ENCODE data around the gene CERS6.
A peak's percentile ranks its signal among the peaks of the same experiment; 100 is the strongest.
"Not testable (repeated sequence)": the region's sequence is repeated elsewhere in the genome, so short reads cannot be mapped to it uniquely, and the experiment has no call there.

The CERS6 gene

GRCh38 chr2:168645696-168646338, 189.7 kb downstream of the CERS6 start:
- H3K4me3 ChIP-seq (ENCODE audit: low read length) = no peak overlapping the region
- DNase-seq (ENCODE audit: low read depth, low spot score) = no peak

GRCh38 chr2:168649105-168649504, 193.0 kb downstream of the CERS6 start:
- DNase-seq (ENCODE audit: low read depth, low spot score) = no peak
- H3K4me3 ChIP-seq (ENCODE audit: low read length) = no peak overlapping the region

DNA sequence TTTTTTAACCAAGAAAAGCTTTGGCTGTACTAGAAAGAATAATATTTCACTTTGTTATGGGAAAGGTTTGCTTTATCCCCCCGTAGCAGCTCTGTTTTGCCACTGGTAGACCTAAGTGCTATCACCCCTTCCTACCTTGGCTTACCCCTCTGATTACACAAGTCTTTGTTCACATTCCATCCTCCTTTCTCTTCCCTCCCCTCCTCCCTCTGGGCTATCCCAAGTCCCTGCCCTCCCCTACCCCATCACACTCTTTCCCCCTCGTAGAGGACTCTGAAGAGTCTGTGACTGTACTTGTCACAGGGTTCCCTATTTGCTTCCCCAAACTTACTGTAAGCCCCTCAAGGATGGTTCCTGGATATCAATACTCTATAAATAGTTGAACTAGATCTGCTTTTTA, 193.5 kb downstream of the CERS6 start:
- no peak for DNase-seq (ENCODE audit: low read depth, low spot score)

GRCh38 chr2:168650139-168650538, 194.1 kb downstream of the CERS6 start:
- no peak overlapping the region for H3K4me3 ChIP-seq (ENCODE audit: low read length)
- no peak for DNase-seq (ENCODE audit: low read depth, low spot score)

More for the DNA sequence above, 193.5 kb downstream of the CERS6 start:
- H3K4me3 ChIP-seq (ENCODE audit: low read length) = no peak overlapping the region

DNA sequence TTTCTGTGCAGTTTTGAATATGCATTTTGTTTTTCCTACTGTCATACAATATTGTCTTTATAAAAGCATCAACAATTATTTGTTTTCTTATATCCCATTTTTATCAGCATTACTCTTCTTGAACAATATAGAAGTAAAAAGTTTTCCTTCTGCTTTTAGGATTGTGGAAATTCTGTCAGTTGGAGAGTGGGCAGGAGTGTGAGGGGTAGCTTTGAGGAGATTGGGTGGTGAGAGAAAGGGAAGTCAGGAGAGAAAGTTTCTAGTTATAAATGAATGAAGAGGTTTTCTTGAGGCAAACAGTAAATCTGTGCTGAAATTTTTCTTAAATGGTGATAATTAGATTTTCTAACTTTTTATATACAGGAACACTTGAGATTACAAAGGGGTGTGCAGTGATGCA, 194.7 kb downstream of the CERS6 start:
- no peak overlapping the region for H3K4me3 ChIP-seq (ENCODE audit: low read length)

DNA sequence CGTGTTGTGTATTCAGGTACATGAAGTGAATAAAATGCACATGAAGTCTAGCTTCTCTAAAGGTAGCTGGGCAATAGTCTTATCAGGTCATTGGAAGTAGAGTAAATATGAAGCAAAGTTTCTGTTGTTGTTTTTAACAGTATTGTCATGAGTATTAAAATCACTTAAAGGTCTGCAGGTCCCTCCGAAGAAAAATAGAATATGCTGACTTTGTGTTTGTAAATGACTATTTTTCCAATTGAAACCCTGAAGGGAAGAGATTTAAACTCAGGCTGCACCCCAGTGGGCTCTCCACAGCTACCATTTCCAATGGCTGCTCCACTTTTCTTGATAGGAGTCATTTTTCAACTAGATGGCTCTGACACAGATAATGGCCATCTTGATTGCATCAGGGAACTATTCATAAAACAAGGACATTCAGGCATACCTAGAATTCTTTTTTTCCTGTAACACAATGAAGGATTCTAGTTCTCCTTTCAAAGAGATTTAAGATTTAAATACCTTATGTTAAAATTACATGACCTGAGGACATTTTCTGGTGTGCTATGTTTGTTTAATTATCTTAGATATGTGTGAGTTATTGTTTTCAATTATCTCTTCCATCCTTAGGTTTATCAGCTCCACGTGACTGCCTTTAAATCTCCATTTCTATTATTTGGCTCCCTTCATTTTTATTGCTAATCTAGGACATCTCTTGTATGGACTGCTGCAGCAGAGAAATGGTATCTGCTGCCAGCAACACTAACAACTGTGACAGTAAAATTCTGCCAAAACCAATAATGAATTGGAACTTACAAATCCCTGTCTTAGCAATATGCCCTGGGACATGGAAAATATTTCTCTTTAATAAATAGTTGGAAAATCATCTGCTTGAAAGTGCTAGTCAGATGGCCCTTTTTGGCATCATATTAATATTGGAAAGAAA, 197.2 kb downstream of the CERS6 start:
- no peak overlapping the region for H3K4me3 ChIP-seq (ENCODE audit: low read length)
- DNase-seq (ENCODE audit: low read depth, low spot score) = no peak

More for the DNA sequence above, 194.7 kb downstream of the CERS6 start:
- no peak for DNase-seq (ENCODE audit: low read depth, low spot score)

- no peak overlapping the region for H3K4me3 ChIP-seq (ENCODE audit: low read length)
- DNase-seq (ENCODE audit: low read depth, low spot score) = no peak
Observed at GRCh38 chr2:168654705-168655104, 198.6 kb downstream of the CERS6 start.

DNA sequence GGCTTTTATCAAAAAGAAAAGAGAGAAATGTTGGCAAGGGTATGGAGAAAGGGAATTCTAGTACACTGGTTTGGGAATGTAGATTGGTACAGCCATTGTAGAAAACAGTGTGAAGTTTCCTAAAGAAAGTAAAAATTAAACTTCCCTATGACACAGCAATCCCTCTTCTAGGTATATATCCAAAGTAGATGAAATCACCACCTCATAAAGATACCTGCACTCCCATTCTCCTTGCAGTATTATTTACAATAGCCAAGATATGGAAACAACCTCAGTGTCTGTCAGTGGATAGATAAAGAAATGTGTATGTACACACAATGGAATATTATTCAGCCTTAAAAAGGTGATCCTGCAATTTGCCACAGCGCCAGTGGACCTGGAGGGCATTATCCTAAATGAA, 199.1 kb downstream of the CERS6 start:
- DNase-seq (ENCODE audit: low read depth, low spot score) = no peak
- no peak overlapping the region for H3K4me3 ChIP-seq (ENCODE audit: low read length)

- DNase-seq (ENCODE audit: low read depth, low spot score); H3K4me3 ChIP-seq (ENCODE audit: low read length): not testable (repeated sequence)
Observed at GRCh38 chr2:168657378-168657777, 201.3 kb downstream of the CERS6 start.

DNA sequence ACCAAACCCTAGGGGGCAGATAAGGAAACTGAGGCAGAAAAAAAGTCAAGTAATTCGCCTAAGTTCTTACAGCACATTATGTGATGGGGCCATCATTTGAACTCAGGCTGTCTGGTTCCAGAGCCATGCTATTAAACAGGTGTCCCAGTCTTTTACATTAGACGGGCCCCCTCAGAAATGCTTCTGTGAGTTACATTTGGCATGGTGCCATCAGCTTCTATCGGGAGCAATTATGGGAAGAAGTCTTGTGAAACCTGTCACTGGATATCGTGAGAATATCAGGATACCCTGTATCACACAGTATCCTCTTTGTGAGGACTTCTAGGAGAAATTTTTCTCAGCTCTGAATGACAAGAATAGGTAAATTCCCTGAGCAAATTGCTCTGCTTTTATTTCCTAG, 202.6 kb downstream of the CERS6 start:
- DNase-seq (ENCODE audit: low read depth, low spot score) = no peak
- H3K4me3 ChIP-seq (ENCODE audit: low read length) = no peak overlapping the region

DNA sequence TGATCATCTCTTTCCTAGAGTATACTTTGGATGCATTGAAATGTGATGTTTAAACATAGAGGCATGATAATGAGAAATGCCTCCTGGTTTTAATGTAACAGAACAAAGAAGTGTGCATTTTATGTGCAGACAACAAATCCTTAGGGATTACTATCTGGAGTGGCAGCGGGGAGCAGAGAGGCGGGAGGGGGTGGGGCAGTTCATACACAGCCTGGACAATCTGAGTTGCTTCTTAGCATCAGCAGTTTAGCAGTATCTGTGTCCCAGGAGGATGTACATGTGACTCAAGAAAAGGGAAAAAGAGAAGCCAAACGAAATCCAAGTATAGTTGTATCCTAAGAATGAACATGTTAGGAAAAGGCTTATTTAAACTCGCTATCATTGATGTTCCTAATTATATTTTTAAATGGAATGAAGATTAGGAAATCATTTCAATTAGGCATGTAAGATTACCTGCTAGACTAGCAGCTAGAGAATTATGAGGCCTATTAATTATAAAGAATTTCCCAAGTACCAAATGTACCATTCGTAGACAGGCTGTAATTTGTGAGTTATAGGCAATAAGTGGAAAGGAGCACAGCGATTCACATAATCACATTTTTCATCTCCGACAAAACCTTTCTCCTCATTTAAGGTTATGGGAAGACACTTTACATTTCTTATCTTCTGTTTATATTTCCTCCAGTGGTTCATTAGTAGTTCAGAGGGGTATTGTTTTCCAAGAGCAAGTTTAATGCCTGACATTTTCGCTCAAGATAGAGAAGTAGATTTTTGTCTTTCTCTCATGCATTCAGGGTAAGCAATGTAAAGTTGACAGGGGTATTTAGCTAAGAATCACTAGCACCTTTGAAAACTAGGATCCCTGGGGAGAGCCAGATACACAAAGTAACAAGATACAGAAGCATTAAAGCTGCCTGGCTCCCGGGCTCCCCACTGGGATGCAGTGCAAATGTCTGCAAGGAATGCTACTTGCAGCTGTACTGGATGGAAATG, 205.1 kb downstream of the CERS6 start:
- DNase-seq (ENCODE audit: low read depth, low spot score) = no peak
- no peak overlapping the region for H3K4me3 ChIP-seq (ENCODE audit: low read length)

DNA sequence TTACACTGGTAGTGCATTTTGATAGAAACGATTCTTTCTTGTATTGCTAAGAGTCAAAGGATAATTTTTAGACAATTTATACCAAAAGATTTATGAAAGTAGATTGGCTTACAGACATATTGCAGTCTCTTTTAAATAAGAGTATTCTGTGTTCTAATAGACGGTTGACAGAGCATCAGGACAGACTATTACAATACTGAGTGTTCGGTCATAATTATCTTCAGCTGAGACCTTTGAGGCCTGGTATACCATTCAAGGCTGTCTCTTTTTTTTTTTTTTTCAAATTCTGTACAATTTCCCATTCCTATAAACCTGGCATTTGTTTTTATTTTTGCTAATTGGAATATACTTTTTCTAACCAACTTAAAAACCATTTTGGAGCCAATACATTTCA, 205.8 kb downstream of the CERS6 start:
- no peak overlapping the region for H3K4me3 ChIP-seq (ENCODE audit: low read length)
- DNase-seq (ENCODE audit: low read depth, low spot score) = no peak

DNA sequence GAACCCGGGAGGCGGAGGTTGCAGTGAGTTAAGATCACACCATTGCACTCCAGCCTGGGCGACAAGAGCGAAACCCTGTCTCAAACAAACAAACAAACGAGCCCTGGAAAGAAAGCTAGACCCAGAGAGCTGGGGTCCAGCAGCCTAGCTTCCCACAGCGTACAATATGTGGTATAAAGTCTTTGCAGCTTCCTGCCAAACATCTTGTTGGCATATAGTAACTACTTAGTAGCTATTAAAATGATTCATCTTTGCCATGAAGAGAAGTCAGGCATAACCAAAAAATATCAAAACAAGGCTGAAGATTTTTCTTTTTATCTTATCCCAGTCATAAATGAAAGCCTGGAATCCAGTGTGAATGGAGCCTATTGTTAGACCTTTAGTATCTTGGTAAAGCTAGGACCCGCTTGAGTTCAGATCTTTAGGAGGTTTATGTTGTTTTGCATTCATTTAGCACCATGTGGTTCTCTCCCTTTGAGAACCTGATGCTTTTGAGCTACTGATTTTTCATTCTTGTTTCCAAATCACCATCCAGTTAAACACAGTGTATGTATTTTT, 206.7 kb downstream of the CERS6 start:
- DNase-seq (ENCODE audit: low read depth, low spot score) = no peak
- H3K4me3 ChIP-seq (ENCODE audit: low read length) = no peak overlapping the region

DNA sequence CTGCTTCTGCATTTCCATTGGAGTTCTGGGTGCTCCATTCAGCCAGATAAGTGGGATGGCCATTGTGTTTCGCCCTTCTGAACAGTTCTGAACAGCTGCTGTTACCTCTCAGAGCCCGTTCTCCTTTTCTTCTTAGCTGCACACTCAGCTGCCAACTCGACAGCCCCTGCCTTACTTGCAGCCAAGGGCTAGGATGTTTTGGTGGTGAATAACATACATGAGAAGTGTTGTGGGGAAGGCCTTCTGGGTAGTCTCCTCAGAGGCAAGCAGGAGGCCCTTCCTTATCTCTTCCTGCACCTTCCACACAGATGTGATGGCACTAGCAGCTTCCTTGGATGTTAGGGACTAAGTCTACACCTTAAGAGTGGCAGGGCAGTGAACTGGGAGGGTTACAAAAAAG, 207.9 kb downstream of the CERS6 start:
- H3K4me3 ChIP-seq (ENCODE audit: low read length) = no peak overlapping the region
- no peak for DNase-seq (ENCODE audit: low read depth, low spot score)

DNA sequence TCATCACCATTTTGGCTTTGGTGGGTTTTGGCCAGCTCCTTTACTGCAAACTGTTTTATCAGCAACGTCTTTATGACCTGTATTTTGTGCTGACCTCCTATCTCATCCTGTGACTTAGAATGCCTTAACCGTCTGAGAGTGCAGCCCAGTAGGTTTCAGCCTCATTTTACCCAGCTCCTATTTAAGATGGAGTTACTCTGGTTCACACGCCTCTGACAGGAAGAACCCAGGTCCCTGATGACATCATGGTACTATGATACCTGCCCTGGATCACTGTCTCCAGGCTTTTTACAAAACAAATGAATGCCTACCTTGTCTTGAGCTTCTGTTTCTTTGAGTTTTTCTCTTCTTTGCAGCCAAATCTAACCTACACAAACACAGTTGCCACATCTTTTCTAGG, 208.6 kb downstream of the CERS6 start:
- H3K4me3 ChIP-seq (ENCODE audit: low read length); DNase-seq (ENCODE audit: low read depth, low spot score): not testable (repeated sequence)

DNA sequence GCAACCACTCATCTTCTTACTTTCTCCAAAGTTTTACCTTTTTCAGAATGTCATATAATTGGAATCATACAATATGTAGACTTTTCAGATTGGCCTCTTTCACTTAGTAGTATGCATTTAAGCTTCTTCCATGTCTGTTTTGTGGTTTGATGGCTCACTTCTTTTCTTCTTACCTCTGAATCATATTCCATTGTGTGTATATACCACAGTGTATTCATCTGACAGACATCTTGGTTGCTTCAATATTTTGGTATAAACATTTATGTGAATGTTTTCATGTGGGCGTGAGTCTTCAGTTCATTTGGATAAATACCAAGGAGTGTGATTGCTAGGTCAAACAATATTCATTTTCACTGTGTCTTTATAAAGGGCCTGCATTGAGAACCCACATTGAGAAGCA, 210.3 kb downstream of the CERS6 start:
- no peak overlapping the region for H3K4me3 ChIP-seq (ENCODE audit: low read length)
- peak; percentile 16 for DNase-seq (ENCODE audit: low read depth, low spot score)

DNA sequence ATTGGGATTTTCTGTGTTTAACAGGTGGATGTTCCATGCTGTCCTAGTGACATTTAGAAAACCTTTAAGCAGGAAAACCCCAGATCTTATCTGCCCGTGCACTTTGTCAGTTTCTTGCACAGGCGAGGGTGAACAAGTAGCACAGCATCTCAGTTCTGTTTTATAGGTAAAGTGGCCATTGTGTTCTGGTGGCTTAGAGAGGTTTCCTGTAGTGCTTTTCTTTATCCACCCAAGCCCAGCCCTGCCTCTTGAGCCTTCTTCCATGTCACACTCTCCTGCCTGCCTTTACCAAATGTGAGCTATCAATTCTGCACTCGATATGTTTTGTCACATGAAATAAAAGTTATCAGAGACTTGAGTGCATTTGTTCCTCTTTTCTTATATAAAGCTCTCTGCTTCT, 211.1 kb downstream of the CERS6 start:
- DNase-seq (ENCODE audit: low read depth, low spot score) = peak; percentile 10
- H3K4me3 ChIP-seq (ENCODE audit: low read length) = no peak overlapping the region

DNA sequence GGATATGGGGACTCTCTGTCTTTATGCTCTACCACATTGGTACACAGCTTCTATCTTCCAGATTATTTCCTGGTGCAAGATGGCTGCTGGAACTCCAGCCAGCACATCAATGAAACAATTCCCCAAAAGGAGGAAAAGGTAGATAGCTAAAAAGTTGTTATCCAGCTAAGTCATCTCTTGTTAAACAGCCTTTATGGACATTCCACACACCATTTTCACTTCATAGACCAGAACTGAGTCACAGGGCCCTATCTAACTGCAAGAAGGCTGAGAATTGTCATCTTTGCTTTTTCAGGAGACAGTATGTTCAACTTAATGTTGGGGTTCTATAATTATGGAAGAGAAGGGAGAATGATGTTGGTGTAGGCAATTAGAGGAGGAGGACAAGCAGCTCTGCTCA, 213.1 kb downstream of the CERS6 start:
- no peak for DNase-seq (ENCODE audit: low read depth, low spot score)

DNA sequence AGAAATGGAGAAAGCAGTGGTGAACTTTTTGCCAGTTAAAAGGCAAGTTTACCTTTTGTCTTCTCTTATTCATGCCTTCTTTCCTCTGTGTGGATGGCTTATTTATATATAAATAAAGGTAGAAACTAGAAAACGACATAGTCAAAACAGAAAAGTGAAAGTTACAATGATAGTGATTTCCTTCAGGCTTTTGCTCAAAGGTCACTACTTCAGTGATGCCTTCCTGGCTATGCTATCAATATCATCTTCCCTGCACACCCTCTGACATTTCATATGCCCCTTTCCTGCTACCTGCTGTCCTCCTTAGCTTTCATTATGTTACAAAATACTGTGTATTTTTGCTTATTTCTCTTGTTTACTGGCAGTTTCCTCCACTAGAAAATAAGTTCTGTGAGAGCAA, 214.4 kb downstream of the CERS6 start:
- no peak for DNase-seq (ENCODE audit: low read depth, low spot score)
- no peak overlapping the region for H3K4me3 ChIP-seq (ENCODE audit: low read length)

More for the DNA sequence above, 213.1 kb downstream of the CERS6 start:
- no peak overlapping the region for H3K4me3 ChIP-seq (ENCODE audit: low read length)
